GM20431 (cell line): ENCODE data around the gene CCDC170.
"Not testable (repeated sequence)": the region's sequence is repeated elsewhere in the genome, so short reads cannot be mapped to it uniquely, and the experiment has no call there.

Experiments
- in situ Hi-C: fragments of 300-500 bp; cut with MseI, MboI; formaldehyde crosslinking; loops from one replicate; pipeline ENCODE4 v1.15.0; 2020; ENCODE audit warnings: low sequenced_read_pairs; ENCODE audit not compliant: unreplicated experiment

The CCDC170 gene

GRCh38 chr6:151539506-151540268 is 45.9 kb downstream of the CCDC170 start:
- in situ Hi-C loops: no loop called here

- in situ Hi-C loops: no loop called here
Observed at GRCh38 chr6:151544453-151544852, 50.6 kb downstream of the CCDC170 start.

DNA sequence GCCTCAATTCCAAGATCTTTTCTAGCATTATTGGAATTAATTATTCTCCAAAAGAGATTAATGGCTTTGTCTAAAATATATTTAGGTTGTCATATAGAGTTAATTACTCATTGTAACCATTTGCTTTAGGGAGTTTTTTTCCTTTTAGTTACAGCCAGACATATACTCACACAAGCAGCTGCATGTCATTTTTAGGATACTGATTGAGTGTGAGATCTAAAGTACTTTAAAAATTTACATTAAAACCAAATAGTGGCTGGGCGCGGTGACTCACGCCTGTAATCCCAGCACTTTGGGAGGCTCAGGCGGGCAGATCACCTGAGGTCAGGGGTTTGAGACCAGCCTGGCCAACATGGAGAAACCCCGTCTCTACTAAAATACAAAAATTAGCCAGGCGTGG is 51.1 kb downstream of the CCDC170 start:
- in situ Hi-C loops: not testable (repeated sequence)

DNA sequence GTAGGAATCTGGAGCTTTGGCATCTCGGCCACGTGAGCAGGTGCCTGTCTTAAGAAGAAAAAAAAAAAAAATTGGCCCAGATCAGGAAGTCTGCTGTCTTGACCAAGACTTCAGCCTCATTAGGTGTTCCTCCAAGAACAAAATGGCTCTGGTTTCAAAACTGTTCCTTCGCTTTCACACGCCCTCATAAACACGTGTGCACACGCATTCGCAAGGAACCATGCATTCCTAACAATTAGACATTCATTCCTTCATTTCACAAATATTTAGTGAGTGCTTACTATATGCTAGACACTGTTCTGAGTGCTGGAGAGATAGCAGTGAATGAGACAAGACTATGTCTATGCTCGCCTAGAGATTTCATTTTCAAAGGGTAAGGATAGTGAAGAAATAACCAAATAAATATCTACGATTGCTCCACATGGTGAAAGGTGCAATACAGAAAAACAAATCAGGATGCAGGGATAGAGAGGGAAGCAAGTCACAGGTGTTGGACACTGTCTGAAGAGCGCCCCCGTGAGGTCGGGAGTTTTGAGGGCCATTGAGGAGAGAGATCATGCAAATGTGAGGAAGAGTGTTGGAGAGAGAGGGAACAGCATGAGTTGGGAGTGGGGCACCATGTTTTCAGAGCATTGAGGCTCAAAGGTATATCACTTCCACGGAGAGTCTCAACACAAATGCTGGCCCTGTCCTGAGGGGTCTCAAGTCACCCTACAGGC is 53.3 kb downstream of the CCDC170 start:
- in situ Hi-C loops: no loop called here

DNA sequence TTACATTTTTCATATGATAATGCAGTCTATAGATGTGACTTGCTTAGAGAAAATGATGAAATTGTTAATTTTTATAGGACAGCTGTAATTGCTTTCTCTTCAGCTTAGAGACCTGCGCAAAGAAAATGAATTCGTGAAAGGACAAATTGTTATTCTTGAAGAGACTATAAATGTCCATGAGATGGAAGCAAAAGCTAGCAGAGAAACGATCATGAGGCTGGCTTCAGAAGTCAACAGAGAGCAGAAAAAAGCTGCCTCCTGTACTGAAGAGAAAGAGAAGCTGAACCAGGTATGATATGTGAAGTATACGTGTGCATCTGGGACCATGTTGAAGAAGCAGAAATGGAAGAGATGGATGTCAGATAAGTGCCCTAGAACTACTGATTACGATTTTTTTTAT is 54.4 kb downstream of the CCDC170 start:
- in situ Hi-C loops: no loop called here

- in situ Hi-C loops: no loop called here
Observed at GRCh38 chr6:151549790-151550189, 56.0 kb downstream of the CCDC170 start.

DNA sequence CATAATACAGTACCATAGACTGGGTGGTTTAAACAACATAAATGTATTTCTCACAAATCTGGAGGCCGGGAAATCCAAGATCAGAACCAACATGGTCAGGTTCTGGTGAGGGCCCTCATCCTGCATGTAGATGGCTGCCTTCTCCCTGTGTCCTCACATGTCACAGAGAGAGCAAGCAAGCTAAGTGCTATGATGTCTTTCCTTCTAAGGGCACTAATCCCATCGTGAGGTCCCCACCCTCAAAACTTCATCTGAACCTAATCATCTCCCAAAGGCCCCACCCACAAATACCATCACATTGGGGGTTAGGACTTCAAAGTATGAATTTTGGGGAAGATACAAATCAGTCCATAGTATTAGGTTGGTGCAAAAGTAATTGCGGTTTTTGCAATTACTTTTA is 56.8 kb downstream of the CCDC170 start:
- in situ Hi-C loops: no loop called here

DNA sequence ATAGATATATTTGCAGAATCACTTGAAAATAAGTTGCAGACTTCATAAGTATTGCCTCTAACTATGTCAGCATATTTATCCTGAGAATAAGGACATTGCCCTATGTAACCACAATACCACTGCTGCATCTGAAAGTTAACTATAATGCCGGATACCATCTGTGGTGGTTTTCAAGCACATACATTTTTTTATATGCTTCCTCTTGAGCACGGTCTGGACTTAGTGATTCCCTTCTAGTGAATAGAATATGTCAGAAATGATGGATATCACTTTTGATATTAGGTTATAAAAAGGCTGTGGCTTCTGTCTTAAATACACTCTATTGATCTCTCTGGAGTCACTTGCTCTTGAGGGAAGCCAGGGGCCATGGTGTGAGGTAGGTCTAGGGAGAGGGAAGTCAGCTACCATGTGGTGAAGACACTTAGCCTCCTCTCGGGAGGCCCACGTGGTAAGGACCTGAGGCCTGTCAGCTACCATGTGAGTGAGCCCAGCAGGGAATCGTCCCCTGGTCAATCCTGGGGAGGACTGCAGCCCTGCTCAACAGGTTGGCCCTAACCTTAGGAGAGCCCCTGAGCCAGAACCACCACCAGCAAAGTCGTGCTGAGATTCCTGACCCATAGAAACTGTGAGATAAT is 57.5 kb downstream of the CCDC170 start:
- in situ Hi-C loops: no loop called here

- in situ Hi-C loops: no loop called here
Observed at GRCh38 chr6:151553416-151554165, 59.8 kb downstream of the CCDC170 start.

DNA sequence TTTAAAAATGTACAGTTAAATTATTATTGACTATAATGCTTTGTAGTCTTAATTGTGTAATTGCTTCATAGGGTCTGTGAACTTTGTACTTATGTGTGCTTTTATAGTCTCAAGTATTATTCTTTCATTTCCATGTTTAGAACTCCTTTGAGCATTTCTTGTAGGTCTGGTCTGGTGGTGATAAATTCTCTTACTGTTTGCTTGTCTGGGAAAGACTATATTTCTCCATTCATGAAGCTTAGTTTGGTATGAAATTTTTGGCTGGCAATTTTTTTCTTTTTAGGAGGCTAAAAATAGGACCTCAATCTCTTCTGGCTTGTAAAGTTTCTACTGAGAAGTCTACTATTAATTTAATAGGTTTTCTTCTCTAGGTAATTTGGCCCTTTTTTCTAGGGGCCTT is 67.4 kb downstream of the CCDC170 start:
- in situ Hi-C loops: no loop called here

GRCh38 chr6:151564654-151565053 is 70.8 kb downstream of the CCDC170 start:
- in situ Hi-C loops: no loop called here

DNA sequence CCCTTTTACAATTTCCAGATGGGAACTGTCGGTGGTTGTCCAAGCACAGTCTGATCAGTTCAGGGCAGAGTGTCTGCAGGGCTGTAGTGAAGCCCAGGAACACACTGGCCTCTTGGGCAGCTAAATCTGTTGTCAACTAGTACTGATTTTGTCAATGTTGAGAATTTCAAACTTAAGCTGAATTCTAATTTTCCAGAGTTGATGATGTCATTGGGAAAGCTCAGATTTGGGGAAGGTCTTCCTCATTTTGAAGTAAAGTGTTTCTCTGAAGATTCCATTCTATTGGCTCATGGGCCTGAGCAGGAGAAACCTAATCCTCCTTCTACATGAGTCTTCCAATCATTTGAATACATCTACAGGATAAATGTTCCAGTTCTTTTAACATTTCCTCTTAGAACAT is 72.1 kb downstream of the CCDC170 start:
- in situ Hi-C loops: no loop called here

GRCh38 chr6:151566557-151566956 is 72.7 kb downstream of the CCDC170 start:
- in situ Hi-C loops: no loop called here

DNA sequence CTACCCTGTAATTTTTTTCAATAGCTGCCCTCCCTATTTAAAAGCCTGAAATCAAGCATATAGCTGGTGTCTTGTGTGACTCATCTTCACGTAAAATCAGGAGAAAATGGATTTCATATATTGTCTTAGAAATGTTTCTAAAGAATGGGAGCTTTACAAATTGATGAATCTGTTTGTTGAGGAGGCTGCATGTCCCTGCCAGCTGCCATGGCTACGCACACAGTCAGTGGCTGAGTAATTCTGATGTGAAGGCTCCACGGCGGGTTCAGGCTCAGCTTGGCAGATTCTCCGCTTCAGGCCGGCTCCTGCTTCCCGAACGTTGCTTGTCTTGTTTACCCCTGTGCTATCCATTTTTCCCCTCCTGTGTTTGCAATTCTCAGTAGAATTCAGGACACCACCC is 82.8 kb downstream of the CCDC170 start:
- in situ Hi-C loops: no loop called here

DNA sequence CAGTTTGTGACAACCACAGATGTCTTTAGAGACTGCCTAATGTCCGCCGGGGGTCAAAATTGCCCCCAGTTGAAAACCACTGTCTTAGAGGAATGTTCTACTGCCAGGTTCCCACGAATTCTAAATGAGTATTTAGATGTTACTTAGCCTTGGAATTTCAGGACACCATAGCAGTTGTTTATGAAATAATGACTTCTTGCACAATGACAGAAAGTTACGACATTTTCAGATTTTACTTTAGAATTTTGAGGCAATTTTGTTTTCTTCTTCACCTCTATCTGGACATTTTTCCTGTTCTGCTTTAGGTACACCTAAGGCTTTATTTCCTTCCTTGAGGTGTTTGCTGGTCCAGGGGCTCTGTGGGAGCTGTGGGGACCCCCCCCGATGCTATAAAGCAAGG is 83.4 kb downstream of the CCDC170 start:
- in situ Hi-C loops: no loop called here

DNA sequence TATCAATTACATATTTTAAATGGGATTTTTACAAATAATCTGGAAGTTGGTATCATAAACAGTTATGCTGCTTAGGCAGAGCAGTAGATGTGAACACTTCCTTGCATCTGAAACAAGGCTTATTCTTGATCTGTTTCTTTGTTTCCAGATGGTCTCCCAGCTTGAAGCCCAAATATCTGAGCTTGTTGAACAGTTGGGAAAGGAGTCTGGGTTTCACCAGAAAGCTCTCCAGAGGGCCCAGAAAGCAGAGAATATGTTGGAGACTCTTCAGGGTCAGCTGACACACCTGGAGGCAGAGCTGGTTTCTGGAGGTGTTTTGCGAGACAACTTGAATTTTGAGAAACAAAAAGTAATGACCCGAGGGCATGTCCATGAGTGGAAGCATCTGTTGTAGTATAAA is 91.9 kb downstream of the CCDC170 start:
- in situ Hi-C loops: no loop called here

DNA sequence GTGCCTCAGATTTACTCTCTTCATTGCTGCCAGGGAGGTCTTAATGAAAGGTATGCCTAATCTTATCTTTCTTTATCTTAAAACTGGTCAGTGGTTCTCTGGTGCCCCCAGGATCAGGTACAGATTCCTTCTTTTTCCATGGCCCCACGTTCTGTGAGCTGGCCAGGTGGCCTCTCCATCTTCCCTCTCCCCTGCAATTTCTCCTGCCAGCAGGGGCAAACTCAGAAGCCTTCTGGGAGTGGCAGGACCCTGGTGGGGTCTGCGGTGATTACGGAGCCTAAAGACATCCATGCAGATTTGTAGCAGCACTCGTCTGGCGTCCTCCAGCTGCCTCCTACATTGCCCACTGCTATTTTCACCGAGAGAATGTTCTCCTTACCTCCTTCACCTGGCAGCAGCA is 95.8 kb downstream of the CCDC170 start:
- in situ Hi-C loops: no loop called here

- in situ Hi-C loops: no loop called here
Observed at GRCh38 chr6:151590742-151591141, 96.9 kb downstream of the CCDC170 start.

- in situ Hi-C loops: no loop called here
Observed at GRCh38 chr6:151592449-151593159, 98.8 kb downstream of the CCDC170 start.
